ENCODE measurements around the gene MRPS24. TPM values are rescaled to one million over a fixed set of nuclear protein-coding genes. Genes with fewer than 3 reads are reported as not detected.

Gene MRPS24
- total and polyA plus RNA-seq, 2 of the 13 experiments (the other 11 are each of a cell fraction or from before 2014, with no cell fraction given) = 135 to 162 TPM

DNA sequence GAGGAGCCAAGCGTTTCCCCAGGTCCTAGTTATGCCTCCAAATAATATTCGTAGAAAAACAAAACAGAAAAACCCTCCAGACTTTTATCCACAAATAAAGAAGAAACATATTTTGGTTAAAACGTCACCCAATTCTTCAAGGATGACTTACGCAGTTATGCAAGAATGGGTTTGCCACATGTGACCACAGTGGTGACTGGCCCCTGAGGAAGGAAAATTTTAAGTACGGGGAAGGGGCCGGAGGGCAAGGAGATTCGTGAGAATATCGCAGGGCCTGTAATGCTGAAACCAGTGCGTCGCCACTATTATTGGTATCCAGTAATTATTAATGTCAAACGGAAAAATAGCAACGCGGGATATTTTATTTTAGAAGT lies 537 bp upstream of the MRPS24 start (continued):
- no peak for TF ChIP-seq NFIB (CRISPR knock-in tag; IDR thresholded peaks at IDR 0.05; ENCODE audit: borderline replicate concordance)
- TF ChIP-seq CCDC6 (CRISPR knock-in tag; IDR thresholded peaks at IDR 0.05) = no peak
- TF ChIP-seq, protein P1, sequence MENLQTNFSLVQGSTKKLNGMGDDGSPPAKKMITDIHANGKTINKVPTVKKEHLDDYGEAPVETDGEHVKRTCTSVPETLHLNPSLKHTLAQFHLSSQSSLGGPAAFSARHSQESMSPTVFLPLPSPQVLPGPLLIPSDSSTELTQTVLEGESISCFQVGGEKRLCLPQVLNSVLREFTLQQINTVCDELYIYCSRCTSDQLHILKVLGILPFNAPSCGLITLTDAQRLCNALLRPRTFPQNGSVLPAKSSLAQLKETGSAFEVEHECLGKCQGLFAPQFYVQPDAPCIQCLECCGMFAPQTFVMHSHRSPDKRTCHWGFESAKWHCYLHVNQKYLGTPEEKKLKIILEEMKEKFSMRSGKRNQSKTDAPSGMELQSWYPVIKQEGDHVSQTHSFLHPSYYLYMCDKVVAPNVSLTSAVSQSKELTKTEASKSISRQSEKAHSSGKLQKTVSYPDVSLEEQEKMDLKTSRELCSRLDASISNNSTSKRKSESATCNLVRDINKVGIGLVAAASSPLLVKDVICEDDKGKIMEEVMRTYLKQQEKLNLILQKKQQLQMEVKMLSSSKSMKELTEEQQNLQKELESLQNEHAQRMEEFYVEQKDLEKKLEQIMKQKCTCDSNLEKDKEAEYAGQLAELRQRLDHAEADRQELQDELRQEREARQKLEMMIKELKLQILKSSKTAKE (CRISPR knock-in tag; IDR thresholded peaks at IDR 0.05; ENCODE audit: borderline replicate concordance) = no peak
- no peak for TF ChIP-seq BHLHE40 (IDR thresholded peaks at IDR 0.05; ENCODE audit: low read length)
- TF ChIP-seq ZNF530 (CRISPR knock-in tag; IDR thresholded peaks at IDR 0.05; ENCODE audit: low read depth) = no peak
- TF ChIP-seq CEBPG (CRISPR knock-in tag; IDR thresholded peaks at IDR 0.05) = 0 out of 2 replicates have a peak, but pooled peaks have one; percentile 5
- TF ChIP-seq, protein P2, sequence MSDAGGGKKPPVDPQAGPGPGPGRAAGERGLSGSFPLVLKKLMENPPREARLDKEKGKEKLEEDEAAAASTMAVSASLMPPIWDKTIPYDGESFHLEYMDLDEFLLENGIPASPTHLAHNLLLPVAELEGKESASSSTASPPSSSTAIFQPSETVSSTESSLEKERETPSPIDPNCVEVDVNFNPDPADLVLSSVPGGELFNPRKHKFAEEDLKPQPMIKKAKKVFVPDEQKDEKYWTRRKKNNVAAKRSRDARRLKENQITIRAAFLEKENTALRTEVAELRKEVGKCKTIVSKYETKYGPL (CRISPR knock-in tag; IDR thresholded peaks at IDR 0.05) = 0 out of 2 replicates have a peak, but pooled peaks have one; percentile 53
- TF ChIP-seq NCOA5 (CRISPR knock-in tag; IDR thresholded peaks at IDR 0.05) = no peak
- no peak for TF ChIP-seq NR1H2 (CRISPR knock-in tag; IDR thresholded peaks at IDR 0.05; ENCODE audit: borderline replicate concordance, low read depth)
- no peak for TF ChIP-seq KLF15 (CRISPR knock-in tag; IDR thresholded peaks at IDR 0.05; ENCODE audit: borderline replicate concordance)

DNA sequence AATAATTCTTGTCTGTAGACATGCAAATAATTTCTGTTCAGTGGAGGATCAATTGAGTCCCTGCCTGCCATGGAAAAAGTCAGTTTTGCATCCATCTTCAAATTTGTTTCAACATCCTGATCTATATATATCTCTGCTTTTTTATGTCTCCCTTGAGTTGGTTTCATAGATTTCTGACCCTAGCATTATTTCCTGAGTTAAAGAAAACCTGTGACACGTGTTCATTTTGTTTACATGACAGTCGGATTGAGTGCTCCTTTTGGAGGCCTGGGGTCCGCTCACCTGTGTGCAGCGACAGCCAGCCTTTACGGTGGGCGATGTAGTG lies 674 bp downstream of the MRPS24 start:
- intact Hi-C loops (cut with micrococcal nuclease; ENCODE audit: unreplicated experiment) = loop anchor here (1.0 to 2.0 kb wide), 3 partner anchors 36 to 86 kb away; partner anchors contain the start of gene UBE2D4
- Histone ChIP-seq H3K36me3 (replicated peaks in 1 of 2; ENCODE audit: control insufficient read depth in 1 of 2, insufficient read depth in 2 of 2, low read length in 2 of 2) (peaks cover 2 to 8% of the 10 kb centered on the region in 2 experiments; a peak in 4 of 5 replicates), H4K20me1 (ENCODE audit: insufficient read depth, low read length) (no peaks in the 10 kb centered on the region), H3K4me1 (ENCODE audit: insufficient read depth, low read length) (peaks cover 18% of the 10 kb centered on the region), H3K4me3 (replicated peaks in 1 of 3; ENCODE audit: insufficient read depth in 1 of 3, low read depth in 2 of 3, low read length in 3 of 3) (peak overlapping the region; percentile 86 to 96 (median 87)), H3K27me3 (ENCODE audit: control insufficient read depth in 1 of 2, insufficient read depth in 2 of 2, low read length in 2 of 2) (no peaks in the 10 kb centered on the region; a peak in 1 of 5 replicates), H3K9ac (ENCODE audit: insufficient read depth, low read depth, low read length) (peak overlapping the region; percentile 80), H3K9me3 (ENCODE audit: low read length) (no peaks in the 10 kb centered on the region), H3K27ac (ENCODE audit: extremely low read length, insufficient read depth, low read length) (peak overlapping the region; percentile 67), H3K4me2 (ENCODE audit: low read depth, low read length) (peak overlapping the region; percentile 88), H3K79me2 (ENCODE audit: insufficient read depth, low read length) (peaks cover 6% of the 10 kb centered on the region), H2AFZ (ENCODE audit: low read length) (no peak overlapping the region)
- in situ Hi-C loops (cut with HindIII; ENCODE audit: extremely low pct_ligation_motif_present, low pct_unique_long_range_greater_than_20kb) = no loop called here
- WGBS (ENCODE audit: low lambda C conversion rate) = 0% methylated on average over 6 of the region's 6 CpGs
- CTCF ChIA-PET (ENCODE audit: low intra/inter-chr PET ratio, low total read pairs) = no interaction called here
- ATAC-seq (no peak), FAIRE-seq (no peak), DNase-seq (ENCODE audit: low spot score) (no peak)
- TSS peak; percentile 74 for BruUV-seq (replicated peaks)
- POLR2A ChIA-PET = interaction anchor here (2.0 to 2.2 kb wide), 2 partner anchors 36 to 58 kb away, joined by 10 to 36 read pairs; partner anchors contain the start of gene UBE2D4
- TF ChIP-seq, protein P3, sequence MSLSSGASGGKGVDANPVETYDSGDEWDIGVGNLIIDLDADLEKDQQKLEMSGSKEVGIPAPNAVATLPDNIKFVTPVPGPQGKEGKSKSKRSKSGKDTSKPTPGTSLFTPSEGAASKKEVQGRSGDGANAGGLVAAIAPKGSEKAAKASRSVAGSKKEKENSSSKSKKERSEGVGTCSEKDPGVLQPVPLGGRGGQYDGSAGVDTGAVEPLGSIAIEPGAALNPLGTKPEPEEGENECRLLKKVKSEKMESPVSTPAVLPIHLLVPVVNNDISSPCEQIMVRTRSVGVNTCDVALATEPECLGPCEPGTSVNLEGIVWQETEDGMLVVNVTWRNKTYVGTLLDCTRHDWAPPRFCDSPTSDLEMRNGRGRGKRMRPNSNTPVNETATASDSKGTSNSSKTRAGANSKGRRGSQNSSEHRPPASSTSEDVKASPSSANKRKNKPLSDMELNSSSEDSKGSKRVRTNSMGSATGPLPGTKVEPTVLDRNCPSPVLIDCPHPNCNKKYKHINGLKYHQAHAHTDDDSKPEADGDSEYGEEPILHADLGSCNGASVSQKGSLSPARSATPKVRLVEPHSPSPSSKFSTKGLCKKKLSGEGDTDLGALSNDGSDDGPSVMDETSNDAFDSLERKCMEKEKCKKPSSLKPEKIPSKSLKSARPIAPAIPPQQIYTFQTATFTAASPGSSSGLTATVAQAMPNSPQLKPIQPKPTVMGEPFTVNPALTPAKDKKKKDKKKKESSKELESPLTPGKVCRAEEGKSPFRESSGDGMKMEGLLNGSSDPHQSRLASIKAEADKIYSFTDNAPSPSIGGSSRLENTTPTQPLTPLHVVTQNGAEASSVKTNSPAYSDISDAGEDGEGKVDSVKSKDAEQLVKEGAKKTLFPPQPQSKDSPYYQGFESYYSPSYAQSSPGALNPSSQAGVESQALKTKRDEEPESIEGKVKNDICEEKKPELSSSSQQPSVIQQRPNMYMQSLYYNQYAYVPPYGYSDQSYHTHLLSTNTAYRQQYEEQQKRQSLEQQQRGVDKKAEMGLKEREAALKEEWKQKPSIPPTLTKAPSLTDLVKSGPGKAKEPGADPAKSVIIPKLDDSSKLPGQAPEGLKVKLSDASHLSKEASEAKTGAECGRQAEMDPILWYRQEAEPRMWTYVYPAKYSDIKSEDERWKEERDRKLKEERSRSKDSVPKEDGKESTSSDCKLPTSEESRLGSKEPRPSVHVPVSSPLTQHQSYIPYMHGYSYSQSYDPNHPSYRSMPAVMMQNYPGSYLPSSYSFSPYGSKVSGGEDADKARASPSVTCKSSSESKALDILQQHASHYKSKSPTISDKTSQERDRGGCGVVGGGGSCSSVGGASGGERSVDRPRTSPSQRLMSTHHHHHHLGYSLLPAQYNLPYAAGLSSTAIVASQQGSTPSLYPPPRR (CRISPR knock-in tag; IDR thresholded peaks at IDR 0.05; ENCODE audit: borderline replicate concordance) = no peak
- TF ChIP-seq, protein P4, sequence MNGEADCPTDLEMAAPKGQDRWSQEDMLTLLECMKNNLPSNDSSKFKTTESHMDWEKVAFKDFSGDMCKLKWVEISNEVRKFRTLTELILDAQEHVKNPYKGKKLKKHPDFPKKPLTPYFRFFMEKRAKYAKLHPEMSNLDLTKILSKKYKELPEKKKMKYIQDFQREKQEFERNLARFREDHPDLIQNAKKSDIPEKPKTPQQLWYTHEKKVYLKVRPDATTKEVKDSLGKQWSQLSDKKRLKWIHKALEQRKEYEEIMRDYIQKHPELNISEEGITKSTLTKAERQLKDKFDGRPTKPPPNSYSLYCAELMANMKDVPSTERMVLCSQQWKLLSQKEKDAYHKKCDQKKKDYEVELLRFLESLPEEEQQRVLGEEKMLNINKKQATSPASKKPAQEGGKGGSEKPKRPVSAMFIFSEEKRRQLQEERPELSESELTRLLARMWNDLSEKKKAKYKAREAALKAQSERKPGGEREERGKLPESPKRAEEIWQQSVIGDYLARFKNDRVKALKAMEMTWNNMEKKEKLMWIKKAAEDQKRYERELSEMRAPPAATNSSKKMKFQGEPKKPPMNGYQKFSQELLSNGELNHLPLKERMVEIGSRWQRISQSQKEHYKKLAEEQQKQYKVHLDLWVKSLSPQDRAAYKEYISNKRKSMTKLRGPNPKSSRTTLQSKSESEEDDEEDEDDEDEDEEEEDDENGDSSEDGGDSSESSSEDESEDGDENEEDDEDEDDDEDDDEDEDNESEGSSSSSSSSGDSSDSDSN (CRISPR knock-in tag; IDR thresholded peaks at IDR 0.05) = no peak
- TF ChIP-seq LCORL (IDR thresholded peaks at IDR 0.05) (no peak), LCORL (CRISPR knock-in tag; IDR thresholded peaks at IDR 0.05) (no peak)

All from HepG2 (cell line).